ENCODE data around the gene LRFN4. TPM values are rescaled to one million over a fixed set of nuclear protein-coding genes. Genes with fewer than 3 reads are reported as not detected.

The LRFN4 gene
- total and polyA plus RNA-seq, 2 of the 8 experiments (the other 6 are each of a cell fraction or from before 2014, with no cell fraction given) = 49.8 to 64.3 TPM

GRCh38 chr11:66851698-66852465 is 5.0 kb upstream of the LRFN4 start:
- Histone ChIP-seq H3K9ac (replicated peaks in 1 of 4; ENCODE audit: extremely low read depth in 1 of 4, low read depth in 3 of 4, low read length in 3 of 4) (no peak overlapping the region), H3K23ac (ENCODE audit: insufficient read length) (no peak overlapping the region), H2AFZ (ENCODE audit: low read length) (no peak overlapping the region), H3K79me1 (ENCODE audit: low read depth, low read length) (no peaks in the 10 kb centered on the region), H3K27me3 (replicated peaks in 1 of 4; ENCODE audit: control insufficient read depth in 3 of 4, extremely low read depth in 1 of 4, insufficient read depth in 3 of 4, low read length in 3 of 4) (no peaks in the 10 kb centered on the region), H3K56ac (replicated peaks; ENCODE audit: insufficient read length, low read depth, low read length) (no peak overlapping the region), H3K4ac (replicated peaks; ENCODE audit: insufficient read length, low read depth, low read length) (no peak overlapping the region), H2BK12ac (ENCODE audit: low read depth, low read length) (peak overlapping the region; percentile 17; the same call in 1 of the 2 replicates), H3K4me3 (ENCODE audit: extremely low read depth in 1 of 4, insufficient read depth in 2 of 4, low read depth in 3 of 4, low read length in 4 of 4) (no peak overlapping the region), H3K4me2 (ENCODE audit: insufficient read depth in 1 of 2, low read depth in 2 of 2, low read length in 2 of 2) (no peak overlapping the region), H4K20me1 (replicated peaks in 1 of 2; ENCODE audit: control insufficient read depth in 1 of 2, insufficient read depth in 2 of 2, low read length in 2 of 2) (no peaks in the 10 kb centered on the region), H3K23me2 (ENCODE audit: low read depth, low read length) (peaks cover 8% of the 10 kb centered on the region), H3K9me3 (ENCODE audit: insufficient read depth in 2 of 2, low read depth in 1 of 2, low read length in 1 of 2) (no peaks in the 10 kb centered on the region), H2BK20ac (ENCODE audit: low read length) (no peak overlapping the region), H4K91ac (replicated peaks; ENCODE audit: insufficient read length, low read length) (no peak overlapping the region), H3K79me2 (ENCODE audit: control insufficient read depth in 1 of 2, insufficient read depth in 2 of 2, low read length in 2 of 2) (no peaks in the 10 kb centered on the region), H4K5ac (ENCODE audit: insufficient read length, low read depth, low read length) (no peak overlapping the region), H3K14ac (ENCODE audit: insufficient read length) (no peak overlapping the region), H4K8ac (ENCODE audit: extremely low read depth, insufficient read depth, low read length) (no peak overlapping the region), H2AK5ac (ENCODE audit: low read depth, low read length) (no peak overlapping the region), H3K36me3 (ENCODE audit: control insufficient read depth in 2 of 4, insufficient read depth in 4 of 4, low read length in 3 of 4) (peaks cover 0 to 7% (median 4%) of the 10 kb centered on the region in 4 experiments; a peak in 5 of 8 replicates), H3K4me1 (replicated peaks in 1 of 4; ENCODE audit: control insufficient read depth in 3 of 4, insufficient read depth in 4 of 4, low read length in 3 of 4) (peaks cover 5 to 12% (median 5%) of the 10 kb centered on the region in 4 experiments), H2BK120ac (replicated peaks; ENCODE audit: low read depth, low read length) (no peak overlapping the region), H2BK15ac (ENCODE audit: low read length) (no peak overlapping the region), H2BK5ac (ENCODE audit: low read depth, low read length) (no peak overlapping the region), H3K18ac (ENCODE audit: extremely low read depth, low read length) (no peak overlapping the region), H3K27ac (ENCODE audit: low read depth, low read length) (no peak overlapping the region)
- FAIRE-seq (peak; percentile 68), DNase-seq (ENCODE audit: low read depth in 1 of 2, low spot score in 2 of 2) (peak in 1 of 2 experiments; percentile 80)
- WGBS, 2 experiments (ENCODE audit: extremely low coverage in 1 of 2, insufficient coverage in 1 of 2, insufficient read length in 1 of 2, insufficient replicate concordance in 2 of 2, low coverage in 1 of 2, low lambda C conversion rate in 2 of 2, missing lambda C conversion rate in 1 of 2) = 83% methylated on average over 26 of the region's 26 CpGs; no CpG with 5 or more reads in 1 of the 2 experiments
- ChIA-PET POLR2A (ENCODE audit: partially characterized antibody) (interaction anchor here (0.7 to 5.4 kb wide), 6 partner anchors 8 to 230 kb away, joined by 3 to 53 read pairs (median 6); partner anchors contain the start of genes RCE1 and SYT12), CTCF (ENCODE audit: partially characterized antibody) (interaction anchor here (0.6 to 6.3 kb wide), 38 partner anchors 9 to 958 kb away, joined by 3 to 72 read pairs (median 4); partner anchors contain the start of genes C11orf86, PELI3 and RCE1)
- TF ChIP-seq USF2 (IDR thresholded peaks at IDR 0.05; ENCODE audit: low read length) (no peak), ZNF274 (IDR thresholded peaks at IDR 0.05; ENCODE audit: borderline replicate concordance, extremely low read depth, low read length) (no peak), SAP30 (IDR thresholded peaks at IDR 0.05; ENCODE audit: insufficient read depth, insufficient replicate concordance, low read length) (no peak), TEAD4 (IDR thresholded peaks at IDR 0.05; ENCODE audit: low read depth, low read length) (no peak), YY1 (IDR thresholded peaks at IDR 0.05; ENCODE audit: low read depth, low read length) (no peak), EGR1 (IDR thresholded peaks at IDR 0.05; ENCODE audit: borderline replicate concordance, low read depth, low read length) (0 out of 2 replicates have a peak, but pooled peaks have one; percentile 10), TBP (IDR thresholded peaks at IDR 0.05; ENCODE audit: low read depth, low read length) (no peak), ASH2L (IDR thresholded peaks at IDR 0.05; ENCODE audit: low read length) (no peak), CEBPB (IDR thresholded peaks at IDR 0.05; ENCODE audit: low read depth, low read length) (no peak), SIRT6 (IDR thresholded peaks at IDR 0.05; ENCODE audit: low read length) (no peak), NANOG (IDR thresholded peaks at IDR 0.05; ENCODE audit: insufficient read depth, low read depth, low read length, poor library complexity, severe bottlenecking) (no peak), SP2 (IDR thresholded peaks at IDR 0.05; ENCODE audit: low read length) (no peak)

Data from H1 (cell line).